GM19351 (cell line): ENCODE data around the gene BCL7C.
"Not testable (repeated sequence)": the region's sequence is repeated elsewhere in the genome, so short reads cannot be mapped to it uniquely, and the experiment has no call there.

ENCODE experiments used
- ATAC-seq: cut with Tn5 transposase; IDR thresholded peaks from one replicate; pipeline ENCODE4 v1.9.1; 2021; ENCODE audit warnings: mild to moderate bottlenecking, moderate library complexity; ENCODE audit not compliant: unreplicated experiment

Gene BCL7C

GRCh38 chr16:30896261-30896888, 2.5 kb upstream of the BCL7C start, which contains the start of gene CTF1:
Gene CTF1 (plus strand): TSS chr16:30896614. CDS start chr16:30896644, 30 bp downstream.
- ATAC-seq, result no peak

GRCh38 chr16:30895627-30896260, 1.9 kb upstream of the BCL7C start:
- ATAC-seq, result no peak

GRCh38 chr16:30894540-30895368, 877 bp upstream of the BCL7C start:
- no peak for ATAC-seq

GRCh38 chr16:30893417-30893743, 497 bp downstream of the BCL7C start:
- no peak for ATAC-seq

- ATAC-seq, result no peak
Measured at GRCh38 chr16:30892670-30893416, 1.0 kb downstream of the BCL7C start.

GRCh38 chr16:30891043-30891823, 2.6 kb downstream of the BCL7C start:
- ATAC-seq, result not testable (repeated sequence)

GRCh38 chr16:30889721-30890120, 4.2 kb downstream of the BCL7C start:
- no peak for ATAC-seq

- no peak for ATAC-seq
Measured at GRCh38 chr16:30888856-30889499, 4.9 kb downstream of the BCL7C start.

GRCh38 chr16:30887927-30888326, 6.0 kb downstream of the BCL7C start:
- ATAC-seq, result no peak

- no peak for ATAC-seq
Measured at GRCh38 chr16:30886145-30886544, 7.7 kb downstream of the BCL7C start.

GRCh38 chr16:30885196-30885595, 8.7 kb downstream of the BCL7C start:
- ATAC-seq, result no peak

GRCh38 chr16:30884760-30885159, 9.1 kb downstream of the BCL7C start:
- ATAC-seq, result no peak

- ATAC-seq, result no peak
Measured at GRCh38 chr16:30882429-30883310, 11.2 kb downstream of the BCL7C start.

GRCh38 chr16:30876867-30877266, 17.0 kb downstream of the BCL7C start:
- ATAC-seq, result no peak

- peak; percentile 40 for ATAC-seq
Measured at GRCh38 chr16:30875871-30876801, 17.7 kb downstream of the BCL7C start.

GRCh38 chr16:30874821-30875717, 18.8 kb downstream of the BCL7C start:
- peak; percentile 79 for ATAC-seq
